SH-SY5Y (cell line): Measurements from ENCODE around the gene GLRX.

ENCODE experiments used
- GATA2 ChIP-seq: IDR thresholded peaks from 2 replicates; pipeline ENCODE4 v1.6.1; 2011; ENCODE audit warnings: mild to moderate bottlenecking, low read depth, low read length
- GATA3 ChIP-seq: IDR thresholded peaks from 2 replicates; pipeline ENCODE4 v1.6.1; 2011; ENCODE audit warnings: low read depth, mild to moderate bottlenecking, low read length, moderate library complexity

DNA sequence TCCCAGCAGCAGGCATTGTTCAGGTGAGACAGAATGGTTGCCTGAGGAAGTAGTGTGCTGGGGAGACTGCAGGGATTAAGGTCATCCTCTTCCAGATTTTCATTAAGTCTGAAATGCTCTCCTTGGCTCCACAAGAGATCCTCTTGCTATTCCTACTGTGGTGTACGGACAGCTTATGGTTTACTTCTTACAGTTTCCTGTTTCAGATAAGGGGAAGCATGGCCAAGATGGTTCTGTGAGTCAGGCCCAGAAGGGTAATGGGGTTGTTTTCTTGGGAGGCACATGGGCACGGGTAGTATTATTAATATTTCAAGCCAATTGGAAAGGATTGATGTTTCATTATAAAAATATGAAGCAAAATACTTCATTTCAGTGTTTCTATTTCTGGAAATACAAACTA lies 42.9 kb downstream of the GLRX start:
- no peak for TF ChIP-seq GATA2
- no peak for TF ChIP-seq GATA3
